H9 (cell line): ENCODE results near the gene FRY. TPM values are rescaled to one million over a fixed set of nuclear protein-coding genes. Genes with fewer than 3 reads are reported as not detected.

Source experiments
- DNase-seq: peaks from one replicate; pipeline ENCODE4 v3.0.0-alpha.2; 2017
- H2AFZ ChIP-seq: one replicate; pipeline ENCODE4 v1.6.1; 2013; ENCODE audit warnings: mild to moderate bottlenecking, low read length, control low read depth, moderate library complexity
- H2AK5ac ChIP-seq: 2 replicates; pipeline ENCODE4 v1.6.1; 2013; ENCODE audit warnings: low read length, control low read depth, mixed read lengths; ENCODE audit not compliant: insufficient read length
- H2BK120ac ChIP-seq: one replicate; pipeline ENCODE4 v1.6.1; 2013; ENCODE audit warnings: low read depth, mild to moderate bottlenecking, low read length, control low read depth, inconsistent platforms; ENCODE audit not compliant: poor library complexity, severe bottlenecking
- H2BK12ac ChIP-seq: 2 replicates; pipeline ENCODE4 v1.6.1; 2013; ENCODE audit warnings: low read length, control low read depth, mixed read lengths, low read depth; ENCODE audit not compliant: insufficient read length
- H2BK15ac ChIP-seq: 2 replicates; pipeline ENCODE4 v1.6.1; 2013; ENCODE audit warnings: low read depth, low read length, control low read depth
- H2BK20ac ChIP-seq: one replicate; pipeline ENCODE4 v1.6.1; 2013; ENCODE audit warnings: low read depth, mild to moderate bottlenecking, low read length, control low read depth, inconsistent platforms; ENCODE audit not compliant: poor library complexity, severe bottlenecking
- H2BK5ac ChIP-seq: 2 replicates; pipeline ENCODE4 v1.6.1; 2013; ENCODE audit warnings: low read length, control low read depth, mixed read lengths; ENCODE audit not compliant: insufficient read length
- H3K14ac ChIP-seq: 2 replicates; pipeline ENCODE4 v1.6.1; 2013; ENCODE audit warnings: low read length, control low read depth; ENCODE audit not compliant: insufficient read depth
- H3K18ac ChIP-seq: 2 replicates; pipeline ENCODE4 v1.6.1; 2013; ENCODE audit warnings: low read depth, mild to moderate bottlenecking, mixed read lengths, low read length, control low read depth; ENCODE audit not compliant: insufficient read length
- H3K23ac ChIP-seq: 2 replicates; pipeline ENCODE4 v1.6.1; 2013; ENCODE audit warnings: low read length, control low read depth, mixed read lengths, low read depth; ENCODE audit not compliant: insufficient read length
- H3K23me2 ChIP-seq: 2 replicates; pipeline ENCODE4 v1.6.1; 2013; ENCODE audit warnings: low read depth, mild to moderate bottlenecking, mixed read lengths, low read length, control low read depth; ENCODE audit not compliant: insufficient read length, poor library complexity, severe bottlenecking
- H3K27ac ChIP-seq: 2 replicates; pipeline ENCODE4 v1.5.1; 2013; ENCODE audit warnings: low read length, control low read depth, mixed read lengths, low read depth; ENCODE audit not compliant: insufficient read length
- H3K27me3 ChIP-seq: 2 replicates; pipeline ENCODE4 v1.6.1; 2013; ENCODE audit warnings: low read length, control low read depth, inconsistent platforms; ENCODE audit not compliant: insufficient read depth
- H3K4ac ChIP-seq: 2 replicates; pipeline ENCODE4 v1.6.1; 2013; ENCODE audit warnings: low read depth, mild to moderate bottlenecking, control low read depth, inconsistent platforms, low read length, moderate library complexity
- H3K4me1 ChIP-seq: 2 replicates; pipeline ENCODE4 v1.6.1; 2013; ENCODE audit warnings: low read length, control low read depth, inconsistent platforms; ENCODE audit not compliant: insufficient read depth
- H3K4me2 ChIP-seq: 2 replicates; pipeline ENCODE4 v1.6.1; 2013; ENCODE audit warnings: low read length, control low read depth, mixed read lengths; ENCODE audit not compliant: insufficient read length, insufficient read depth
- H3K56ac ChIP-seq: 2 replicates; pipeline ENCODE4 v1.6.1; 2013; ENCODE audit warnings: low read depth, mild to moderate bottlenecking, mixed read lengths, low read length, control low read depth; ENCODE audit not compliant: insufficient read length
- H3K79me1 ChIP-seq: 2 replicates; pipeline ENCODE4 v1.6.1; 2013; ENCODE audit warnings: low read depth, mild to moderate bottlenecking, moderate library complexity, low read length, control low read depth, inconsistent platforms; ENCODE audit not compliant: insufficient read depth, poor library complexity, severe bottlenecking
- H3K79me2 ChIP-seq: 2 replicates; pipeline ENCODE4 v1.6.1; 2013; ENCODE audit warnings: low read length, control low read depth, inconsistent platforms; ENCODE audit not compliant: insufficient read depth
- H3K9ac ChIP-seq: 2 replicates; pipeline ENCODE4 v1.6.1; 2013; ENCODE audit warnings: low read length, control low read depth, mixed read lengths; ENCODE audit not compliant: insufficient read length; ENCODE audit errors: extremely low read depth
- H3K9me3 ChIP-seq: one replicate; pipeline ENCODE4 v1.6.1; 2013; ENCODE audit warnings: low read depth, low read length, inconsistent platforms; ENCODE audit not compliant: control insufficient read depth
- H3T11ph ChIP-seq: one replicate; pipeline ENCODE4 v1.6.1; 2013; ENCODE audit warnings: mild to moderate bottlenecking, low read length, control low read depth, inconsistent platforms
- H4K20me1 ChIP-seq: one replicate; pipeline ENCODE4 v1.6.1; 2013; ENCODE audit not compliant: control insufficient read depth, insufficient read length, insufficient read depth
- H4K5ac ChIP-seq: 2 replicates; pipeline ENCODE4 v1.6.1; 2013; ENCODE audit warnings: low read depth, mild to moderate bottlenecking, mixed read lengths, low read length, control low read depth; ENCODE audit not compliant: insufficient read length
- H4K8ac ChIP-seq: replicated peaks from 2 replicates; pipeline ENCODE4 v1.6.1; 2013; ENCODE audit warnings: low read length, control low read depth, mixed read lengths, low read depth; ENCODE audit not compliant: insufficient read length
- H4K91ac ChIP-seq: 2 replicates; pipeline ENCODE4 v1.6.1; 2013; ENCODE audit warnings: low read depth, mild to moderate bottlenecking, moderate library complexity, mixed read lengths, low read length, control low read depth; ENCODE audit not compliant: insufficient read length
- H3K27ac Mint-ChIP-seq, 3 experiments: 2 replicates in 2 of 3; 3 replicates in 1 of 3; pipeline ENCODE4 v1.8.0; 2020 to 2021; ENCODE audit warnings: mixed read lengths in 3 of 3, mild to moderate bottlenecking in 1 of 3, moderate library complexity in 1 of 3
- H3K27me3 Mint-ChIP-seq: 2 replicates; pipeline ENCODE4 v1.8.0; 2021; ENCODE audit warnings: low read depth, mild to moderate bottlenecking, moderate library complexity, mixed read lengths
- H3K36me3 Mint-ChIP-seq, 3 experiments: 2 replicates in 2 of 3; 3 replicates in 1 of 3; pipeline ENCODE4 v1.8.0; 2020 to 2021; ENCODE audit warnings: low read depth in 3 of 3, mixed read lengths in 3 of 3; ENCODE audit not compliant: insufficient read depth in 1 of 3
- H3K4me1 Mint-ChIP-seq, 2 experiments: 2 replicates each; pipeline ENCODE4 v1.8.0; 2020; ENCODE audit warnings: mixed read lengths in 2 of 2
- H3K4me3 Mint-ChIP-seq, 2 experiments: 2 replicates in 1 of 2; 3 replicates in 1 of 2; pipeline ENCODE4 v1.8.0; 2020 to 2021; ENCODE audit warnings: mild to moderate bottlenecking in 2 of 2, mixed read lengths in 2 of 2, moderate library complexity in 1 of 2
- H3K9me3 Mint-ChIP-seq, 2 experiments: 2 replicates in 1 of 2; 3 replicates in 1 of 2; pipeline ENCODE4 v1.8.0; 2020; ENCODE audit warnings: mild to moderate bottlenecking in 2 of 2, mixed read lengths in 2 of 2, moderate library complexity in 1 of 2
- CTCF ChIP-seq: fragments of 200-600 bp; sonication (generic); conservative IDR thresholded peaks from 3 replicates; pipeline ENCODE4 v1.8.0; 2021; ENCODE audit warnings: antibody characterized with exemption, mild to moderate bottlenecking
- WGBS: extraction: QIAGEN DNeasy Blood & Tissue Kit; methylation state at CpG from one replicate; pipeline ENCODE4 v1.1.7; 2013; ENCODE audit warnings: missing lambda C conversion rate, low lambda C conversion rate, mixed read lengths; ENCODE audit not compliant: insufficient read length; ENCODE audit errors: extremely low coverage; 5-methylcytosine and 5-hydroxymethylcytosine counted together
- total RNA-seq: library from RNA; stranded (reverse); gene quantifications from 2 replicates; pipeline ENCODE4 v1.2.1, GENCODE V29; 2021

The FRY gene
- total RNA-seq, 1 experiment from 2014 or later = 5.2 TPM

DNA sequence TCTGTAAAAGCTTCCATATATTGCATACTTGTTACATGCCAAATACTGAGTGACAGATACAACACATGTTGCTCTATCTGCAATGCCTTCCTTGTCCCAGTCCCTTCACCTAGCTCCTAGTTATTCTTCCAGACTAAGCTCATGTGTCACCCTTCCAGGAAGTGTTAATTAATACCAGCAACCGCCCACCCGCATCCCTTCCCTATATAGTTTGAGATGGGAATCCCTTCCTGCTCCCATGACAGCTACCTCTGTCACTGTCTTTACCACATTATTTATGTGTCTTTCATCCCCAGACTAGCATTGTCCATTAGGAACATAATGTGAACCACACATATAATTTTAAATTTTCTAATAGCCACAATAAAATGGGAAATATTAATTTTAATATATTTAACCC lies 49.5 kb upstream of the FRY start:
- Histone ChIP-seq H3T11ph (no peak overlapping the region), H3K27me3 (no peaks in the 10 kb centered on the region), H4K8ac (no peak overlapping the region), H2AK5ac (no peak overlapping the region), H3K9me3 (no peaks in the 10 kb centered on the region), H3K4ac (no peak overlapping the region), H2BK120ac (no peak overlapping the region), H4K20me1 (no peaks in the 10 kb centered on the region), H3K4me2 (no peak overlapping the region), H3K79me1 (no peaks in the 10 kb centered on the region), H3K23me2 (no peaks in the 10 kb centered on the region), H4K91ac (no peak overlapping the region), H3K23ac (no peak overlapping the region), H2AFZ (no peak overlapping the region), H2BK5ac (no peak overlapping the region), H3K9ac (no peak overlapping the region), H3K79me2 (no peaks in the 10 kb centered on the region), H2BK20ac (no peak overlapping the region), H2BK15ac (no peak overlapping the region), H3K56ac (no peak overlapping the region), H3K4me1 (no peaks in the 10 kb centered on the region), H2BK12ac (no peak overlapping the region), H3K14ac (no peak overlapping the region), H3K18ac (no peak overlapping the region), H3K27ac (no peak overlapping the region), H4K5ac (no peak overlapping the region)
- DNase-seq = no peak
- TF ChIP-seq CTCF = no peak
- no CpG with 5 or more reads among the region's 2 CpGs for WGBS
- Mint-ChIP-seq H3K9me3 (peaks cover 0 to 4% of the 10 kb centered on the region in 2 experiments; a peak in 3 of 5 replicates), H3K36me3 (peaks cover 2 to 8% (median 4%) of the 10 kb centered on the region in 3 experiments; a peak in 5 of 7 replicates), H3K27ac (no peak overlapping the region), H3K4me3 (no peak overlapping the region), H3K27me3 (no peaks in the 10 kb centered on the region), H3K4me1 (peaks cover 13 to 15% of the 10 kb centered on the region in 2 experiments)
